Endothelial cell of umbilical vein (primary cell): ENCODE results near the gene SBSN. TPM values are rescaled to one million over a fixed set of nuclear protein-coding genes. Genes with fewer than 3 reads are reported as not detected.

Source experiments
- BruUV-seq: library from RNA; stranded (reverse); fragments of 400-500 nt; replicated peaks from 2 replicates; lab custom pipeline; 2021; lab: Mats Ljungman, UMichigan
- CTCF ChIA-PET: fragments of 300-600, 350-600 bp; sonication (Branson Sonifier 250); formaldehyde crosslinking; loops from one replicate; lab custom pipeline; 2021; ENCODE audit warnings: antibody characterized with exemption, inconsistent platforms; lab: Charles Lee
- POLR2A ChIA-PET: fragments of 300-600, 350-600 bp; sonication (Branson Sonifier 250); formaldehyde crosslinking; loops from one replicate; lab custom pipeline; 2021; ENCODE audit warnings: antibody characterized with exemption, inconsistent platforms; lab: Charles Lee
- DNase-seq: peaks from one replicate; pipeline ENCODE4 v3.0.0-alpha.2; 2011; ENCODE audit warnings: low read depth, low spot score
- FAIRE-seq: peaks from 2 replicates; lab custom pipeline; 2011; peaks lifted over from hg19 to GRCh38; lab: Jason Lieb, UNC
- H2AFZ ChIP-seq: 2 replicates; pipeline ENCODE4 v1.6.0; 2012; ENCODE audit warnings: low read depth, low read length, control low read depth, inconsistent platforms
- H3K27ac ChIP-seq: 2 replicates; pipeline ENCODE4 v1.5.1; 2011; ENCODE audit warnings: low read depth, mild to moderate bottlenecking, control low read depth, low read length, moderate library complexity; ENCODE audit not compliant: insufficient read depth
- H3K27me3 ChIP-seq, 2 experiments: 2 replicates each; pipeline versions ENCODE4 v1.6.0 to v1.6.1; 2011; ENCODE audit warnings: low read length in 2 of 2, mixed read lengths in 1 of 2; ENCODE audit not compliant: control insufficient read depth in 2 of 2, insufficient read depth in 2 of 2
- H3K36me3 ChIP-seq, 2 experiments: 2 replicates in 1 of 2; 3 replicates in 1 of 2; pipeline ENCODE4 v1.5.1; 2011; ENCODE audit warnings: low read length in 2 of 2, mild to moderate bottlenecking in 1 of 2, moderate library complexity in 1 of 2; ENCODE audit not compliant: control insufficient read depth in 2 of 2, insufficient read depth in 2 of 2; ENCODE audit errors: extremely low read depth in 1 of 2
- H3K4me1 ChIP-seq: 3 replicates; pipeline ENCODE4 v1.5.1; 2011; ENCODE audit warnings: mild to moderate bottlenecking, low read length; ENCODE audit not compliant: control insufficient read depth, insufficient read depth; ENCODE audit errors: extremely low read depth
- H3K4me2 ChIP-seq: 2 replicates; pipeline ENCODE4 v1.6.1; 2011; ENCODE audit warnings: low read length, control low read depth, mixed read lengths; ENCODE audit not compliant: insufficient read depth
- H3K4me3 ChIP-seq, 3 experiments: fragments of 200-600 bp in 1 of 3; sonication (generic), shearing (Covaris generic) in 1 of 3; replicated peaks in 1 of 3; 2 replicates each; pipeline ENCODE4 v1.5.1; 2011 to 2016; ENCODE audit warnings: control low read depth in 3 of 3, low read length in 3 of 3, mild to moderate bottlenecking in 2 of 3, inconsistent platforms in 1 of 3, low read depth in 1 of 3, moderate library complexity in 1 of 3; ENCODE audit not compliant: insufficient read depth in 1 of 3
- H3K79me2 ChIP-seq: 2 replicates; pipeline ENCODE4 v1.6.0; 2012; ENCODE audit warnings: low read length, inconsistent platforms; ENCODE audit not compliant: control insufficient read depth, insufficient read depth
- H3K9ac ChIP-seq: replicated peaks from 2 replicates; pipeline ENCODE3; 2011; ENCODE audit warnings: low read length, control low read depth; ENCODE audit not compliant: insufficient read depth; ENCODE audit errors: extremely low read depth
- H3K9me1 ChIP-seq: replicated peaks from 3 replicates; pipeline ENCODE4 v1.6.0; 2011; ENCODE audit warnings: mild to moderate bottlenecking, low read length; ENCODE audit not compliant: control insufficient read depth, insufficient read depth; ENCODE audit errors: extremely low read depth
- H3K9me3 ChIP-seq: replicated peaks from 2 replicates; pipeline ENCODE4 v1.5.1; 2012; ENCODE audit warnings: low read length, inconsistent platforms; ENCODE audit not compliant: control insufficient read depth, insufficient read depth
- H4K20me1 ChIP-seq: replicated peaks from 2 replicates; pipeline ENCODE3; 2011; ENCODE audit warnings: mild to moderate bottlenecking, low read length; ENCODE audit not compliant: control insufficient read depth, insufficient read depth; ENCODE audit errors: extremely low read depth
- CTCF ChIP-seq, 2 donors: IDR thresholded peaks; 1 replicate in 1 of 2; 2 replicates in 1 of 2; pipeline ENCODE4 v1.5.1; 2011; ENCODE audit warnings: low read length in 2 of 2, mild to moderate bottlenecking in 2 of 2, moderate library complexity in 2 of 2, control low read depth in 1 of 2, inconsistent platforms in 1 of 2, low read depth in 1 of 2; ENCODE audit not compliant: insufficient read depth in 1 of 2; ENCODE audit errors: extremely low read depth in 1 of 2
- EZH2 ChIP-seq: IDR thresholded peaks from 2 replicates; pipeline ENCODE4 v1.6.1; 2012; ENCODE audit warnings: borderline replicate concordance, low read depth, mild to moderate bottlenecking, moderate library complexity, low read length, inconsistent platforms; ENCODE audit not compliant: severe bottlenecking
- FOS ChIP-seq: IDR thresholded peaks from 2 replicates; pipeline ENCODE4 v1.6.1; 2011; ENCODE audit warnings: mild to moderate bottlenecking, low read length, moderate library complexity, borderline replicate concordance; ENCODE audit not compliant: insufficient read depth
- GATA2 ChIP-seq: IDR thresholded peaks from 2 replicates; pipeline ENCODE4 v1.7.0; 2011; ENCODE audit warnings: low read depth, mild to moderate bottlenecking, moderate library complexity, mixed read lengths, low read length; ENCODE audit not compliant: insufficient read length, insufficient read depth
- JUN ChIP-seq: IDR thresholded peaks from 2 replicates; pipeline ENCODE4 v1.6.1; 2011; ENCODE audit warnings: borderline replicate concordance, low read depth; ENCODE audit not compliant: insufficient read length, insufficient read depth
- MAX ChIP-seq: IDR thresholded peaks from 2 replicates; pipeline ENCODE4 v1.6.1; 2011; ENCODE audit not compliant: insufficient read depth, insufficient read length
- MYC ChIP-seq: IDR thresholded peaks from one replicate; pipeline ENCODE4 v1.6.1; 2011; ENCODE audit warnings: mild to moderate bottlenecking, low read depth, low read length
- POLR2A ChIP-seq: IDR thresholded peaks from 2 replicates; pipeline ENCODE4 v1.6.1; 2012; ENCODE audit warnings: low read depth, mild to moderate bottlenecking, control low read depth, low read length
- POLR2AphosphoS5 ChIP-seq: IDR thresholded peaks from 2 replicates; pipeline ENCODE4 v1.6.1; 2012; ENCODE audit warnings: low read depth, mild to moderate bottlenecking, control low read depth, low read length, moderate library complexity; ENCODE audit not compliant: insufficient read depth
- dilution Hi-C: fragments of 300-500 bp; cut with MboI; formaldehyde crosslinking; loops from one replicate; pipeline ENCODE4 v1.15.0; 2019; ENCODE audit warnings: low sequenced_read_pairs; ENCODE audit not compliant: extremely low pct_ligation_motif_present
- intact Hi-C: fragments of 100-400 bp; cut with micrococcal nuclease; formaldehyde crosslinking; loops from one replicate; pipeline ENCODE4 v1.10.0; 2022
- polyA plus RNA-seq, 4 experiments: library from polyadenylated mRNA; depleted of rRNA in 3 of 4; stranded (reverse) in 3 of 4; unstranded in 1 of 4; fragments of >200 nt; gene quantifications; 2 replicates each; pipeline versions ENCODE4 v1.2.1 to v1.2.3, GENCODE V29; 2011 to 2012; ENCODE audit warnings: missing spikeins in 1 of 4
- total RNA-seq: library from RNA; stranded (reverse); gene quantifications from 2 replicates; pipeline ENCODE4 v1.2.3, GENCODE V29; 2021

Gene SBSN
- total and polyA plus RNA-seq, 2 donors (not counting 3 experiments of a cell fraction or from before 2014, with no cell fraction given): not detected

GRCh38 chr19:35556846-35557538 lies 28.9 kb upstream of the SBSN start:
- no peak overlapping the region for H3K9ac ChIP-seq
- H4K20me1 ChIP-seq: no peaks in the 10 kb centered on the region
- no peak for TF ChIP-seq POLR2A
- no peak for TF ChIP-seq CTCF (IDR thresholded peaks at IDR 0.05; ENCODE audit: extremely low read depth in 1 of 2, insufficient read depth in 1 of 2, low read depth in 1 of 2, low read length in 2 of 2)
- TF ChIP-seq JUN: no peak
- TF ChIP-seq MAX: no peak
- TF ChIP-seq POLR2AphosphoS5: no peak
- no peak for TF ChIP-seq FOS
- TF ChIP-seq MYC: no peak
- no peak for TF ChIP-seq EZH2
- no peak for TF ChIP-seq GATA2
- CTCF ChIA-PET: interaction anchor here (0.6 to 1.6 kb wide), 4 partner anchors 9 to 204 kb away, joined by 3 to 18 read pairs (median 3); no protein-coding TSS in a partner anchor
- no peaks in the 10 kb centered on the region for H3K9me3 ChIP-seq
- no peak overlapping the region for H3K4me2 ChIP-seq
- dilution Hi-C loops: no loop called here
- no peaks in the 10 kb centered on the region for H3K79me2 ChIP-seq
- no peak overlapping the region for H3K27ac ChIP-seq
- no peak for DNase-seq
- no peak overlapping the region for H3K4me3 ChIP-seq
- POLR2A ChIA-PET: no interaction called here
- peak overlapping the region; percentile 64 for H2AFZ ChIP-seq
- no peaks in the 10 kb centered on the region for H3K4me1 ChIP-seq
- peaks cover 0 to 4% of the 10 kb centered on the region in 2 experiments for H3K27me3 ChIP-seq
- no TSS peak for BruUV-seq
- no peaks in the 10 kb centered on the region for H3K9me1 ChIP-seq
- intact Hi-C loops: loop anchor here (1.0 kb wide), 1 partner anchor 87 kb away; no protein-coding TSS in a partner anchor
- no peaks in the 10 kb centered on the region for H3K36me3 ChIP-seq
- FAIRE-seq: no peak
